ENCODE measurements around the gene SLC39A6.
"Not testable (repeated sequence)": the region's sequence is repeated elsewhere in the genome, so short reads cannot be mapped to it uniquely, and the experiment has no call there.

SLC39A6 gene

GRCh38 chr18:36096955-36097354 lies 32.2 kb downstream of the SLC39A6 start:
- no peak for ATAC-seq (ENCODE audit: low read depth)
- Histone ChIP-seq H3K9me3 (ENCODE audit: severe bottlenecking) (no peaks in the 10 kb centered on the region), H3K4me3 (ENCODE audit: severe bottlenecking) (no peak overlapping the region), H3K27ac (ENCODE audit: poor library complexity, severe bottlenecking) (no peak overlapping the region), H3K36me3 (ENCODE audit: low read depth) (no peaks in the 10 kb centered on the region), H3K27me3 (ENCODE audit: insufficient read depth, poor library complexity, severe bottlenecking) (no peaks in the 10 kb centered on the region), H3K4me1 (ENCODE audit: insufficient read depth, poor library complexity, severe bottlenecking) (no peaks in the 10 kb centered on the region)
- no peak for TF ChIP-seq CTCF (IDR thresholded peaks at IDR 0.05; ENCODE audit: poor library complexity, severe bottlenecking)
- no peak for DNase-seq (ENCODE audit: low spot score)

GRCh38 chr18:36095936-36096519 lies 33.1 kb downstream of the SLC39A6 start:
- Histone ChIP-seq H3K36me3 (ENCODE audit: low read depth) (no peaks in the 10 kb centered on the region), H3K27ac (ENCODE audit: poor library complexity, severe bottlenecking) (no peak overlapping the region), H3K9me3 (ENCODE audit: severe bottlenecking) (no peaks in the 10 kb centered on the region), H3K27me3 (ENCODE audit: insufficient read depth, poor library complexity, severe bottlenecking) (no peaks in the 10 kb centered on the region), H3K4me3 (ENCODE audit: severe bottlenecking) (no peak overlapping the region), H3K4me1 (ENCODE audit: insufficient read depth, poor library complexity, severe bottlenecking) (no peaks in the 10 kb centered on the region)
- peak; percentile 80 for TF ChIP-seq CTCF (IDR thresholded peaks at IDR 0.05; ENCODE audit: poor library complexity, severe bottlenecking)
- DNase-seq (ENCODE audit: low spot score) (no peak), ATAC-seq (ENCODE audit: low read depth) (peak; percentile 31; the same call in 1 of the 3 replicates)

GRCh38 chr18:36094431-36094830 lies 34.7 kb downstream of the SLC39A6 start:
- H3K4me3 ChIP-seq (ENCODE audit: severe bottlenecking), result no peak overlapping the region
- H3K27ac ChIP-seq (ENCODE audit: poor library complexity, severe bottlenecking), result no peak overlapping the region
- no peaks in the 10 kb centered on the region for H3K9me3 ChIP-seq (ENCODE audit: severe bottlenecking)
- ATAC-seq (ENCODE audit: low read depth) (no peak), DNase-seq (ENCODE audit: low spot score) (no peak)
- no peak for TF ChIP-seq CTCF (IDR thresholded peaks at IDR 0.05; ENCODE audit: poor library complexity, severe bottlenecking)
- no peaks in the 10 kb centered on the region for H3K27me3 ChIP-seq (ENCODE audit: insufficient read depth, poor library complexity, severe bottlenecking)
- H3K4me1 ChIP-seq (ENCODE audit: insufficient read depth, poor library complexity, severe bottlenecking), result no peaks in the 10 kb centered on the region
- H3K36me3 ChIP-seq (ENCODE audit: low read depth), result no peaks in the 10 kb centered on the region

- not testable (repeated sequence) for H3K4me3 ChIP-seq (ENCODE audit: severe bottlenecking); H3K9me3 ChIP-seq (ENCODE audit: severe bottlenecking); ATAC-seq (ENCODE audit: low read depth); H3K4me1 ChIP-seq (ENCODE audit: insufficient read depth, poor library complexity, severe bottlenecking); H3K36me3 ChIP-seq (ENCODE audit: low read depth); H3K27me3 ChIP-seq (ENCODE audit: insufficient read depth, poor library complexity, severe bottlenecking); DNase-seq (ENCODE audit: low spot score); H3K27ac ChIP-seq (ENCODE audit: poor library complexity, severe bottlenecking)
These were observed 37.0 kb downstream of the SLC39A6 start for GRCh38 chr18:36092116-36092515.

GRCh38 chr18:36089001-36089400 lies 40.1 kb downstream of the SLC39A6 start:
- peak; percentile 78 for ATAC-seq (ENCODE audit: low read depth)
- Histone ChIP-seq H3K4me1 (ENCODE audit: insufficient read depth, poor library complexity, severe bottlenecking) (peaks cover 4% of the 10 kb centered on the region), H3K27ac (ENCODE audit: poor library complexity, severe bottlenecking) (no peak overlapping the region), H3K4me3 (ENCODE audit: severe bottlenecking) (no peak overlapping the region), H3K27me3 (ENCODE audit: insufficient read depth, poor library complexity, severe bottlenecking) (no peaks in the 10 kb centered on the region), H3K36me3 (ENCODE audit: low read depth) (no peaks in the 10 kb centered on the region), H3K9me3 (ENCODE audit: severe bottlenecking) (no peaks in the 10 kb centered on the region)
- no peak for TF ChIP-seq CTCF (IDR thresholded peaks at IDR 0.05; ENCODE audit: poor library complexity, severe bottlenecking)
- no peak for DNase-seq (ENCODE audit: low spot score)
